Measurements from ENCODE around the gene OTOP2.

Gene OTOP2

DNA sequence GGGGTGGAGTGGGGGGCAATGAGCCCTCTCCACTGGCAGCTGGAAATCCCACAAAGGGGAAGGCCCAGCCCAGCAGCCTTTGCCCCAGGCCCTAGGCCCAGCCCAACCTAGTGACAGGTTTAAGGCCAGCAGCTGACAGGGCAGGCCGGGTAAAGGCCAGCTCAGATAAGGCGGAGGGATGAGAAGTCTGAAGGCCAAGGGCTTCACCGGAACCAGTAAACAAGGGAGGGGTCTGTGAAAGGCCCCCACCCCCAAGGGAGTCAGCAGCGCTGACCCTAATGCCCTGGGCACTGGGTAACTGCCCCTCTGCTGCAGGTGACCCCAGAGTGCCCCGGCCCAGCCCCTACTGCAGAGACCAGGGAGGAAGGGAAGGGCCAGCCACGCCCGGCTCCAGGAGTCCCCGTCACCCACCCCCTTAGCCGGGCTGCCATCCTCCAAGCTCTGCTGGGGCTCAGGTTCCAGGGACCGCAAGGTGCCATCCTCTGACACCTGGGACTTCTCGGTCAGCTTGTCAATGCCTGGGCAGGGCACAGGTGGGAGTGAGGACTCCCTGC is 29.1 kb downstream of the OTOP2 start:
- no peak overlapping the region for H3K27ac ChIP-seq (ENCODE audit: low read depth, low read length)
- no peak for DNase-seq

DNA sequence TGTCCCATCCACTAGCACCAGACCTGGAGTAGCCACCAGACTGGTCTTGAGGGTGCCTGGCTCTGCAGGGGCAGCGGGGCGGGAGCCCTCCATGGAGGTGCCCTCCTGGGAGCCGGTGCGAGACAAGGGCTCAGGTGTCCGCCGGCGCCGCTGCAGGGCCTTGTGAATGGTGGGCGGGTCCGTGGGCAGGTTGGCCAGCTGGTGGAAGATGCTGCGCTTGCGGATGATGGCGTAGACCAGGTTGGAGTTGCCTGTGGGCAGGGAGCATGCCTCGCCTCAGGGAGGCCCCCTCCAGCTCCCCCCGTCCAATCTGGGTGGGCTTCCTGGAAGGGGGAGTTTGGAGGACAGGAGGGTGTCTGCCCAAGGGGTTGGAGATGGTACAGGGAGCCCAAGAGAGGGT is 30.0 kb downstream of the OTOP2 start:
- Histone ChIP-seq H4K91ac (ENCODE audit: low read depth, low read length) (no peak overlapping the region), H2BK120ac (ENCODE audit: insufficient read depth, low read length, poor library complexity) (no peak overlapping the region), H3K4me2 (ENCODE audit: low read length) (no peak overlapping the region), H3K27ac (ENCODE audit: low read depth, low read length) (no peak overlapping the region), H3K79me2 (ENCODE audit: control insufficient read depth, insufficient read depth, low read length, poor library complexity) (no peaks in the 10 kb centered on the region), H3K36me3 (ENCODE audit: control insufficient read depth in 1 of 2, insufficient read depth in 2 of 2, low read length in 2 of 2) (no peaks in the 10 kb centered on the region), H3K4me3 (ENCODE audit: low read depth, low read length) (no peak overlapping the region), H3K4ac (ENCODE audit: low read depth, low read length) (no peak overlapping the region), H3K18ac (ENCODE audit: low read length) (no peak overlapping the region), H2BK12ac (ENCODE audit: low read length) (no peak overlapping the region), H3K9ac (ENCODE audit: low read length) (no peak overlapping the region), H3K27me3 (ENCODE audit: insufficient read depth, low read length) (no peaks in the 10 kb centered on the region), H3K9me3 (ENCODE audit: insufficient read depth, low read depth, low read length) (peaks cover 3% of the 10 kb centered on the region), H3K4me1 (ENCODE audit: control insufficient read depth in 1 of 2, insufficient read depth in 2 of 2, low read length in 2 of 2) (no peaks in the 10 kb centered on the region), H2AK5ac (ENCODE audit: low read length) (no peak overlapping the region), H3K79me1 (ENCODE audit: low read length) (no peaks in the 10 kb centered on the region), H2BK5ac (ENCODE audit: low read depth, low read length, poor library complexity) (no peak overlapping the region), H4K8ac (ENCODE audit: low read depth, low read length) (no peak overlapping the region), H4K12ac (ENCODE audit: low read depth, low read length) (no peak overlapping the region), H2AFZ (ENCODE audit: insufficient read depth, low read length, poor library complexity) (no peak overlapping the region), H3K14ac (ENCODE audit: low read length) (no peak overlapping the region), H3K23ac (ENCODE audit: low read length) (no peak overlapping the region)
- no CpG with 5 or more reads among the region's 15 CpGs for WGBS (ENCODE audit: extremely low coverage, insufficient coverage, insufficient read length)
- no peak for DNase-seq

More for the DNA sequence above, 29.1 kb downstream of the OTOP2 start:
- no peak overlapping the region for H3K4me3 ChIP-seq (ENCODE audit: low read depth, low read length)
- H3K27me3 ChIP-seq (ENCODE audit: insufficient read depth, low read length), result no peaks in the 10 kb centered on the region
- H2BK12ac ChIP-seq (ENCODE audit: low read length), result no peak overlapping the region
- H3K9ac ChIP-seq (ENCODE audit: low read length), result no peak overlapping the region
- H3K18ac ChIP-seq (ENCODE audit: low read length), result no peak overlapping the region
- H2AK5ac ChIP-seq (ENCODE audit: low read length), result no peak overlapping the region
- H3K9me3 ChIP-seq (ENCODE audit: insufficient read depth, low read depth, low read length), result peaks cover 3% of the 10 kb centered on the region
- H3K79me1 ChIP-seq (ENCODE audit: low read length), result no peaks in the 10 kb centered on the region
- H3K79me2 ChIP-seq (ENCODE audit: control insufficient read depth, insufficient read depth, low read length, poor library complexity), result no peaks in the 10 kb centered on the region
- no peak overlapping the region for H4K91ac ChIP-seq (ENCODE audit: low read depth, low read length)
- no peak overlapping the region for H2BK120ac ChIP-seq (ENCODE audit: insufficient read depth, low read length, poor library complexity)
- H3K23ac ChIP-seq (ENCODE audit: low read length), result no peak overlapping the region
- H2BK5ac ChIP-seq (ENCODE audit: low read depth, low read length, poor library complexity), result no peak overlapping the region
- no peaks in the 10 kb centered on the region for H3K36me3 ChIP-seq (ENCODE audit: control insufficient read depth in 1 of 2, insufficient read depth in 2 of 2, low read length in 2 of 2)
- no peaks in the 10 kb centered on the region for H3K4me1 ChIP-seq (ENCODE audit: control insufficient read depth in 1 of 2, insufficient read depth in 2 of 2, low read length in 2 of 2)
- no CpG with 5 or more reads among the region's 11 CpGs for WGBS (ENCODE audit: extremely low coverage, insufficient coverage, insufficient read length)
- H2AFZ ChIP-seq (ENCODE audit: insufficient read depth, low read length, poor library complexity), result no peak overlapping the region
- no peak overlapping the region for H4K12ac ChIP-seq (ENCODE audit: low read depth, low read length)
- H3K4ac ChIP-seq (ENCODE audit: low read depth, low read length), result no peak overlapping the region
- no peak overlapping the region for H3K4me2 ChIP-seq (ENCODE audit: low read length)
- H3K14ac ChIP-seq (ENCODE audit: low read length), result no peak overlapping the region
- no peak overlapping the region for H4K8ac ChIP-seq (ENCODE audit: low read depth, low read length)

DNA sequence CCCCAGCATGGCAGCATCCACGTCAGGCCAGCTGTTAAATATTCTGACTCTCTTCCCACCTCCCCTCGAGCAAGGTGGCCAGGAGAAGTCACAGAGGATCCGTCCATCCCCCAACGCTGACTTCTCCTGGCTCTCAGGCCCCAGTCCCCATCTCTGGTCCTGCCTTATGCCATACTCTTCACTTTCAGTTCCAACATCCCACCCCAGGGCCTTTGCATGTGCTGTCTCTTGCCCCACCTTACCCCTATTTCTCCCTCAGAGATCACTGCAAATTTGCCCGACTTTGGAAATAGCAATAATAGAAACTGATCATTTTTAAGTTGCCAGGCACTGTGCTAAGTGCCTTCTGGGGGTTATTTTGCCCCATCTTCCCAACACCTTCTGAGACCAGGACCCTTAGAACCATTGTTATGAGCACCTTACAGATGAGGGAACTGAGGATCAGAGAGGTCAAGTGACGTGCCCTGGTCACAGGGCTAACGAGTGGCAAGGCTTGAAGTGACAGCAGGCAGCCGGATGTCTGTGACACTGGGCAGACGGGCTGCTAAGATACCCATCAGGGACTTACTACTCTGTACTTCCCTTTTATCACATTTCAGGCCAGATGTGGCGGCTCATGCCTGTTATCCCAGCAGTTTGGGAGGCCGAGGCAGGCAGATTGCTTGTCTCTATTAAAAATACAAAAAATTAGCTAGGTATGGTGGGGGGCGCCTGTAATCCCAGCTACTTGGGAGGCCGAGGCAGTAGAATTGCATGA is 30.8 kb downstream of the OTOP2 start:
- Histone ChIP-seq H3K79me1 (ENCODE audit: low read length) (no peaks in the 10 kb centered on the region), H3K4me2 (ENCODE audit: low read length) (no peak overlapping the region), H3K18ac (ENCODE audit: low read length) (no peak overlapping the region), H3K4me3 (ENCODE audit: low read depth, low read length) (no peak overlapping the region), H3K4ac (ENCODE audit: low read depth, low read length) (no peak overlapping the region), H3K9me3 (ENCODE audit: insufficient read depth, low read depth, low read length) (peaks cover 3% of the 10 kb centered on the region), H3K27ac (ENCODE audit: low read depth, low read length) (no peak overlapping the region), H3K79me2 (ENCODE audit: control insufficient read depth, insufficient read depth, low read length, poor library complexity) (no peaks in the 10 kb centered on the region), H2AFZ (ENCODE audit: insufficient read depth, low read length, poor library complexity) (no peak overlapping the region), H3K23ac (ENCODE audit: low read length) (no peak overlapping the region), H2AK5ac (ENCODE audit: low read length) (no peak overlapping the region), H3K27me3 (ENCODE audit: insufficient read depth, low read length) (no peaks in the 10 kb centered on the region), H3K4me1 (ENCODE audit: control insufficient read depth in 1 of 2, insufficient read depth in 2 of 2, low read length in 2 of 2) (no peaks in the 10 kb centered on the region), H4K91ac (ENCODE audit: low read depth, low read length) (no peak overlapping the region), H2BK12ac (ENCODE audit: low read length) (no peak overlapping the region), H3K9ac (ENCODE audit: low read length) (no peak overlapping the region), H2BK5ac (ENCODE audit: low read depth, low read length, poor library complexity) (no peak overlapping the region), H4K12ac (ENCODE audit: low read depth, low read length) (no peak overlapping the region), H4K8ac (ENCODE audit: low read depth, low read length) (no peak overlapping the region), H3K14ac (ENCODE audit: low read length) (no peak overlapping the region), H2BK120ac (ENCODE audit: insufficient read depth, low read length, poor library complexity) (no peak overlapping the region), H3K36me3 (ENCODE audit: control insufficient read depth in 1 of 2, insufficient read depth in 2 of 2, low read length in 2 of 2) (no peaks in the 10 kb centered on the region)
- DNase-seq, result no peak
- WGBS (ENCODE audit: extremely low coverage, insufficient coverage, insufficient read length), result no CpG with 5 or more reads among the region's 13 CpGs

DNA sequence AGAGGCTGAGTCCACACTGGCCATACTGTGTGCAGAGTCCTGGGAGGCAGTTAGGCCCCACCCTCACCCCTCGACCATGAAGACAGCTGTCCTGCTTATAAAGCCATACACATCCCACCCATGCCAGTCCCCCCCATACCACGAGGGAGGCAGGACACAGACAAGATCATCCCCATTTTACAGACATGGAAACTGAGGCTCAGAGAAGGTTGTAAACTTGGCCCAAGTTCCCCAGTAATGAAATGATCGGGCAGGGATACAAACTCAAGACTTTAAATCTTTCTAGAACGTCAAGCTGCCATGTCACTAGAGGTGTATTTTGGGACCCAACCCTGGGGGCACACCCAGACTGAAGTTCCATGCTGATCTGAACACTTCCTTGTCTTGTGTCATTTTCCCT is 32.0 kb downstream of the OTOP2 start:
- H3K79me1 ChIP-seq (ENCODE audit: low read length), result no peaks in the 10 kb centered on the region
- no peaks in the 10 kb centered on the region for H3K79me2 ChIP-seq (ENCODE audit: control insufficient read depth, insufficient read depth, low read length, poor library complexity)
- H2BK120ac ChIP-seq (ENCODE audit: insufficient read depth, low read length, poor library complexity), result no peak overlapping the region
- H3K4me1 ChIP-seq (ENCODE audit: control insufficient read depth in 1 of 2, insufficient read depth in 2 of 2, low read length in 2 of 2), result no peaks in the 10 kb centered on the region
- no peak overlapping the region for H3K9ac ChIP-seq (ENCODE audit: low read length)
- no peak overlapping the region for H4K8ac ChIP-seq (ENCODE audit: low read depth, low read length)
- no peak overlapping the region for H2AK5ac ChIP-seq (ENCODE audit: low read length)
- no peak overlapping the region for H3K27ac ChIP-seq (ENCODE audit: low read depth, low read length)
- no peak overlapping the region for H3K4ac ChIP-seq (ENCODE audit: low read depth, low read length)
- H4K91ac ChIP-seq (ENCODE audit: low read depth, low read length), result no peak overlapping the region
- no peak overlapping the region for H2AFZ ChIP-seq (ENCODE audit: insufficient read depth, low read length, poor library complexity)
- no peak overlapping the region for H4K12ac ChIP-seq (ENCODE audit: low read depth, low read length)
- no peak overlapping the region for H3K4me3 ChIP-seq (ENCODE audit: low read depth, low read length)
- H2BK5ac ChIP-seq (ENCODE audit: low read depth, low read length, poor library complexity), result no peak overlapping the region
- H2BK12ac ChIP-seq (ENCODE audit: low read length), result no peak overlapping the region
- no peaks in the 10 kb centered on the region for H3K36me3 ChIP-seq (ENCODE audit: control insufficient read depth in 1 of 2, insufficient read depth in 2 of 2, low read length in 2 of 2)
- DNase-seq, result no peak
- no peak overlapping the region for H3K14ac ChIP-seq (ENCODE audit: low read length)
- no peak overlapping the region for H3K18ac ChIP-seq (ENCODE audit: low read length)
- no peak overlapping the region for H3K4me2 ChIP-seq (ENCODE audit: low read length)
- no peak overlapping the region for H3K23ac ChIP-seq (ENCODE audit: low read length)
- no peaks in the 10 kb centered on the region for H3K27me3 ChIP-seq (ENCODE audit: insufficient read depth, low read length)
- peaks cover 3% of the 10 kb centered on the region for H3K9me3 ChIP-seq (ENCODE audit: insufficient read depth, low read depth, low read length)
- no CpG with 5 or more reads among the region's 4 CpGs for WGBS (ENCODE audit: extremely low coverage, insufficient coverage, insufficient read length)

All from trophoblast cell (in vitro differentiated cells and primary cell).